HEK293T (cell line): ENCODE data around the gene IL4R.

ENCODE experiments used
- BHLHE40 ChIP-seq: fragments of 450-650 bp; IDR thresholded peaks from 2 replicates; pipeline ENCODE4 v1.6.1; 2016; ENCODE audit warnings: mild to moderate bottlenecking, moderate library complexity, borderline replicate concordance
- ELF4 ChIP-seq: fragments of 450-650 bp; IDR thresholded peaks from 2 replicates; pipeline ENCODE4 v1.6.1; 2017; ENCODE audit warnings: antibody characterized with exemption
- FOXM1 ChIP-seq: fragments of 450-650 bp; IDR thresholded peaks from 2 replicates; pipeline ENCODE4 v1.6.1; 2017; ENCODE audit warnings: mild to moderate bottlenecking, borderline replicate concordance
- HDGF ChIP-seq: fragments of 450-650 bp; IDR thresholded peaks from 2 replicates; pipeline ENCODE4 v1.6.1; 2017; ENCODE audit warnings: antibody characterized with exemption, borderline replicate concordance
- LEF1 ChIP-seq: fragments of 450-650 bp; IDR thresholded peaks from 2 replicates; pipeline ENCODE4 v1.6.1; 2017; ENCODE audit warnings: mild to moderate bottlenecking, borderline replicate concordance
- PKNOX1 ChIP-seq: fragments of 450-650 bp; IDR thresholded peaks from 2 replicates; pipeline ENCODE4 v1.6.1; 2016
- SUZ12 ChIP-seq: fragments of 450-650 bp; IDR thresholded peaks from 2 replicates; pipeline ENCODE4 v1.6.1; 2016; ENCODE audit warnings: mild to moderate bottlenecking
- ZNF384 ChIP-seq: fragments of 450-650 bp; IDR thresholded peaks from 2 replicates; pipeline ENCODE4 v1.6.1; 2016

DNA sequence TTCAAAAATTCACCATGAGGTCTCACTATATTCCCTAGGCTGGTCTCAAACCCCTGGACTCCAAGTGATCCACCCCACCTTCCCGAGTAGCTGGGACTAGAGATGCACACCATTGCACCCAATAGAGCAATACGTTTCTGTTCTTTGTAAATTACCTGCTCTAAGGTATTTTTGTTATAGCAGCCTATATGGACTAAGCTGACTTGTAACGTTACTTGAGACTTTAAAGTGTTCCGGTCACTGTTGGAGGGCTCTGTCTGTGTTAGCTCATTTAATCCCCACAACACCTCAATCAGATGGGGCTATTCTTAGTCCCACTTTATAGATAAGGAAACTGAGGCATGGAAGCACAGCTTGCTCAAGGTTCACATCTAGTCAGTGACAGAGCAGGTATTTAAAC is 25.4 kb downstream of the IL4R start:
- no peak for TF ChIP-seq SUZ12
- no peak for TF ChIP-seq LEF1
- no peak for TF ChIP-seq FOXM1
- no peak for TF ChIP-seq ELF4
- no peak for TF ChIP-seq HDGF
- no peak for TF ChIP-seq ZNF384
- no peak for TF ChIP-seq PKNOX1
- no peak for TF ChIP-seq BHLHE40
